ENCODE measurements around the gene CCPG1. TPM values are rescaled to one million over a fixed set of nuclear protein-coding genes. Genes with fewer than 3 reads are reported as not detected.

Gene CCPG1
- total RNA-seq, 6 donors from 2014 or later, result 33.0 to 88.9 (median 58.9) TPM

DNA sequence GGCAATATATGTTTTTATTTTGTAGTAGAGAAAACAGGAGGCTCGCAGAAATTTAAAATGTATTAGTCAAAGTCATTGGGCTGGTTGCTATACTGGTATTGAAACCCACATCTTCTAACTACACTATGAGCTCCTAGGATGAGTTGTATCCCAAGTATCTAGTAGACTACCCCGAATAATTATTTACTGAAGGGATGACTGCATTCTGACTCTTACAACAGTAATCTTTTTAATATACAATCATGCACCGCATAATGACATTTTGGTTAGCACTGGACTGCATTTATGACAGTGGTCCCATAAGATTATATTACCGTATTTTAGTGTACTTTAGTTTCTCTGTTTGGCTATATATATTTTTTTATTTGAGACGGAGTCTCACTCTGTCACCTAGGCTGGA is 73.8 kb downstream of the CCPG1 start:
- WGBS, 2 donors, result 91 to 92% methylated on average over 5 of the region's 5 CpGs
- TF ChIP-seq POLR2AphosphoS5 (IDR thresholded peaks at IDR 0.05), result no peak
- TF ChIP-seq, protein P1, sequence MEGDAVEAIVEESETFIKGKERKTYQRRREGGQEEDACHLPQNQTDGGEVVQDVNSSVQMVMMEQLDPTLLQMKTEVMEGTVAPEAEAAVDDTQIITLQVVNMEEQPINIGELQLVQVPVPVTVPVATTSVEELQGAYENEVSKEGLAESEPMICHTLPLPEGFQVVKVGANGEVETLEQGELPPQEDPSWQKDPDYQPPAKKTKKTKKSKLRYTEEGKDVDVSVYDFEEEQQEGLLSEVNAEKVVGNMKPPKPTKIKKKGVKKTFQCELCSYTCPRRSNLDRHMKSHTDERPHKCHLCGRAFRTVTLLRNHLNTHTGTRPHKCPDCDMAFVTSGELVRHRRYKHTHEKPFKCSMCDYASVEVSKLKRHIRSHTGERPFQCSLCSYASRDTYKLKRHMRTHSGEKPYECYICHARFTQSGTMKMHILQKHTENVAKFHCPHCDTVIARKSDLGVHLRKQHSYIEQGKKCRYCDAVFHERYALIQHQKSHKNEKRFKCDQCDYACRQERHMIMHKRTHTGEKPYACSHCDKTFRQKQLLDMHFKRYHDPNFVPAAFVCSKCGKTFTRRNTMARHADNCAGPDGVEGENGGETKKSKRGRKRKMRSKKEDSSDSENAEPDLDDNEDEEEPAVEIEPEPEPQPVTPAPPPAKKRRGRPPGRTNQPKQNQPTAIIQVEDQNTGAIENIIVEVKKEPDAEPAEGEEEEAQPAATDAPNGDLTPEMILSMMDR (IDR thresholded peaks at IDR 0.05), result no peak
- H3K4me1 ChIP-seq, result no peaks in the 10 kb centered on the region
- H3K36me3 ChIP-seq, result peaks cover 0 to 80% (median 6%) of the 10 kb centered on the region in 4 donors
- ATAC-seq (ENCODE audit: low FRiP score in 2 of 2), result no peak
- DNase-seq, result no peak
- no peak overlapping the region for H3K27ac ChIP-seq
- no peak overlapping the region for H3K4me3 ChIP-seq
- H3K27me3 ChIP-seq, result no peaks in the 10 kb centered on the region
- no peaks in the 10 kb centered on the region for H3K9me3 ChIP-seq

DNA sequence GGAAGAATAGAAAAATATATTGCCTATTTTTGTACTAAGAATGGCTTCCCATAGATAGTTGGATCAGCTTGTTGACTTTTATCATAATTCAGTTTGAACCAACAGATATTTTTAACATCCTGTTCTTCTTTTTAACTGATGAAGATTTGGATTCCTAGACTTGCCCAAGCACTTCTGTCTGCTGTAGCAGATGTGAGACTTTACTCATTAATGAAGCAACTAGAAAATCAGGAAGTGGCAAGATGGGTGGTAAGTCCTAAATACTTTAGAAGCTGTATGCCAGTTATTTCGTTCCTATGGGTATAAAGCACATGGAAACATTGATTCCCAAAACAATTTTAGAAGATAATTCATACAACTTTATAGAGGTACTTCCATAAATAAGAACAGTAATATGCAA is 80.8 kb downstream of the CCPG1 start:
- TF ChIP-seq EP300 (IDR thresholded peaks at IDR 0.05), result no peak
- TF ChIP-seq POLR2AphosphoS5 (IDR thresholded peaks at IDR 0.05), result no peak
- TF ChIP-seq, protein P1 (IDR thresholded peaks at IDR 0.05), result no peak
- TF ChIP-seq POLR2A (IDR thresholded peaks at IDR 0.05), result no peak
- ATAC-seq (ENCODE audit: low FRiP score in 2 of 2) (no peak), DNase-seq (no peak)
- Histone ChIP-seq H3K36me3 (peaks cover 0 to 38% (median 2%) of the 10 kb centered on the region in 4 donors), H3K9me3 (no peaks in the 10 kb centered on the region), H3K4me3 (no peak overlapping the region), H3K27me3 (no peaks in the 10 kb centered on the region), H3K27ac (no peak overlapping the region), H3K4me1 (no peaks in the 10 kb centered on the region)
- WGBS, 2 donors, result 59 to 66% methylated on average over 1 of the region's 1 CpG

DNA sequence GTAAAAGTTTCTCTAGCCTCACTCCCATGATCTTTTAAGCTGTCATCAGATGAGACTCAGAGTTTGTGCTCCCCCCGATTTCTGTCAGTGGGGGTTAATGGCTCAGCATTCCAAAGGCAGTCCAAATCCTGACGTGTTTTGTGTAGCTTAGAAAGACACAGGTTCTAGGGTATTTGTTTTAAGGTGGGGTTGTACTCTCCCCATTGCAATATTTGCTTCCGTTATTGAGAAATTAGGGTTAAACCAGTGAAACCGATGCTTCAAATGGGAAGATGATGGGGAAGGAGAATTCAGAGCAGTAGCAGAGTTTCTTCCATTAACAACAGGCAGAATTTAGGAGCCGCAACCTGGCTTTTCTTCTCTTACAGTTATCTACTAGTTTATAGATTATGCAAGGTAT is 85.7 kb downstream of the CCPG1 start:
- ATAC-seq (ENCODE audit: low FRiP score in 2 of 2) (no peak), DNase-seq (no peak)
- no peak for TF ChIP-seq POLR2A (IDR thresholded peaks at IDR 0.05)
- TF ChIP-seq, protein P1 (IDR thresholded peaks at IDR 0.05), result no peak
- TF ChIP-seq EP300 (IDR thresholded peaks at IDR 0.05), result no peak
- WGBS, 2 donors, result 69 to 73% methylated on average over 5 of the region's 5 CpGs
- Histone ChIP-seq H3K4me1 (peaks cover 15 to 29% (median 22%) of the 10 kb centered on the region in 4 donors), H3K9me3 (no peaks in the 10 kb centered on the region), H3K27me3 (no peaks in the 10 kb centered on the region), H3K27ac (no peak overlapping the region), H3K36me3 (no peaks in the 10 kb centered on the region), H3K4me3 (no peak overlapping the region)

DNA sequence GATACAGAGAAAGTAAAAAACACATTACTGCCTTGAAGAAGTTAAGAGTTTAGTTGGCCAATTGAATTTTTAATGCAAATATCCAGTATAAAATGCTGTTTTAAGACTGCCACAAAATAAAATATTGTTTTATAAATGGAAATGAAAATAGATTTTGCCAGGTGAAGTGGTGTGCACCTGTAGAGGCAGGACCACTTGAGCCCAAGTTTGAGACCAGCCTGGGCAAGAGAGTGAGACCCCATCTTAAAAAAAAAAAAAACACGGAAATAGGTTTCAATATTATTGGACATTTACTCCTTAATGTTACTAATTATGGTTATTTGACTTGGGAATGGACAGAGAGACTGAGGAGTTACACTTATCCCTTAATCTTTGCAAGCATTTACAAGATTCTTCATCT is 87.2 kb downstream of the CCPG1 start:
- ATAC-seq (ENCODE audit: low FRiP score in 2 of 2) (no peak), DNase-seq (no peak)
- H3K9me3 ChIP-seq, result no peaks in the 10 kb centered on the region
- no peak overlapping the region for H3K27ac ChIP-seq
- H3K4me3 ChIP-seq, result no peak overlapping the region
- H3K4me1 ChIP-seq, result peaks cover 24 to 33% (median 27%) of the 10 kb centered on the region in 4 donors
- H3K27me3 ChIP-seq, result no peaks in the 10 kb centered on the region
- no peaks in the 10 kb centered on the region for H3K36me3 ChIP-seq
- 84 to 100% methylated on average over 1 of the region's 1 CpG for WGBS, 2 donors
- no peak for TF ChIP-seq POLR2AphosphoS5 (IDR thresholded peaks at IDR 0.05)
- TF ChIP-seq, protein P1 (IDR thresholded peaks at IDR 0.05), result no peak
- TF ChIP-seq EP300 (IDR thresholded peaks at IDR 0.05), result no peak
- no peak for TF ChIP-seq POLR2A (IDR thresholded peaks at IDR 0.05)

DNA sequence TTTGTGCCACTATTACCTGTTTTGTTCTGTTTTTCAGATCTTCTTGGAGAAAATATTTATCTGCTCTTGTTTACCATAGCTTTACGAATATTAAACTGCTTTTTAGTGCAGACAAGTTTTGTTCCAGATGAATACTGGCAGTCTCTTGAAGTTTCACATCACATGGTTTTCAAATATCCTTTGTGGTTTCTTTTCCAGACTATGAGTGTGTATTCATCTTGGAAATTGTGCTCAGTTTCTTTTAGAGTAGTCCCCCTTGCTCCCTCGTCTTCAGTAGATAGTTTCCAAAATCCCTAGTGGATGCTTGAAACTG is 88.0 kb downstream of the CCPG1 start:
- WGBS, 2 donors, result 29 to 37% methylated on average over 2 of the region's 2 CpGs
- no peak for ATAC-seq (ENCODE audit: low FRiP score in 2 of 2)
- no peak for TF ChIP-seq EP300 (IDR thresholded peaks at IDR 0.05)
- DNase-seq, result no peak
- Histone ChIP-seq H3K27me3 (no peaks in the 10 kb centered on the region), H3K4me3 (peak overlapping the region in 2 of 4 donors; percentile 73 to 74), H3K36me3 (peaks cover 0 to 4% (median 0%) of the 10 kb centered on the region in 4 donors), H3K9me3 (no peaks in the 10 kb centered on the region), H3K27ac (peak overlapping the region in 1 of 4 donors; percentile 7), H3K4me1 (peaks cover 24 to 33% (median 27%) of the 10 kb centered on the region in 4 donors)

All from upper lobe of left lung (tissue), 6 donors.